Calu3 (cell line): Measurements from ENCODE around the gene MIOX. TPM values are rescaled to one million over a fixed set of nuclear protein-coding genes. Genes with fewer than 3 reads are reported as not detected.

Experiments
- BruUV-seq: library from RNA; stranded (reverse); fragments of 400-500 nt; replicated peaks from 2 replicates; lab custom pipeline; 2021; lab: Mats Ljungman, UMichigan
- CTCF ChIA-PET: fragments of 300-600 bp; sonication (Branson Sonifier 250); formaldehyde crosslinking; loops from one replicate; lab custom pipeline; 2022; ENCODE audit warnings: antibody characterized with exemption; lab: Charles Lee
- DNase-seq: peaks from one replicate; pipeline ENCODE4 v3.0.0; 2022
- H3K27ac Mint-ChIP-seq: one replicate; pipeline ENCODE4 v1.8.0; 2022; ENCODE audit warnings: mixed read lengths; ENCODE audit not compliant: unreplicated experiment
- H3K27me3 Mint-ChIP-seq: one replicate; pipeline ENCODE4 v1.8.0; 2022; ENCODE audit warnings: mixed read lengths; ENCODE audit not compliant: unreplicated experiment
- H3K36me3 Mint-ChIP-seq: one replicate; pipeline ENCODE4 v1.8.0; 2022; ENCODE audit warnings: mild to moderate bottlenecking, moderate library complexity, mixed read lengths; ENCODE audit not compliant: insufficient read depth, unreplicated experiment
- H3K4me1 Mint-ChIP-seq: one replicate; pipeline ENCODE4 v1.8.0; 2022; ENCODE audit warnings: mild to moderate bottlenecking, low read depth, mixed read lengths; ENCODE audit not compliant: unreplicated experiment
- H3K4me3 Mint-ChIP-seq: one replicate; pipeline ENCODE4 v1.8.0; 2022; ENCODE audit warnings: mild to moderate bottlenecking, low read depth, moderate library complexity, mixed read lengths; ENCODE audit not compliant: unreplicated experiment
- H3K9me3 Mint-ChIP-seq: one replicate; pipeline ENCODE4 v1.8.0; 2022; ENCODE audit warnings: low read depth, mixed read lengths; ENCODE audit not compliant: unreplicated experiment
- CTCF ChIP-seq: fragments of 200-600 bp; IDR thresholded peaks from one replicate; pipeline ENCODE4 v1.8.0; 2022; ENCODE audit warnings: antibody characterized with exemption; ENCODE audit not compliant: unreplicated experiment
- intact Hi-C: fragments of 100-400 bp; cut with micrococcal nuclease; formaldehyde crosslinking; loops from one replicate; pipeline ENCODE4 v1.10.0; 2022; ENCODE audit not compliant: unreplicated experiment
- total RNA-seq: library from RNA; stranded (reverse); gene quantifications from 2 replicates; pipeline ENCODE4 v1.2.3, GENCODE V29; 2022

MIOX gene
- total RNA-seq, 1 experiment from 2014 or later = 0.45 TPM

GRCh38 chr22:50469377-50470305, 17.0 kb upstream of the MIOX start:
- Mint-ChIP-seq H3K27ac (peak overlapping the region; percentile 61), H3K36me3 (peaks cover 74% of the 10 kb centered on the region), H3K4me3 (peak overlapping the region; percentile 57), H3K4me1 (peaks cover 42% of the 10 kb centered on the region), H3K27me3 (no peaks in the 10 kb centered on the region), H3K9me3 (no peaks in the 10 kb centered on the region)
- intact Hi-C loops = no loop called here
- CTCF ChIA-PET = interaction anchor here (0.5 to 1.6 kb wide), 8 partner anchors 10 to 151 kb away, joined by 3 to 6 read pairs (median 4); no protein-coding TSS in a partner anchor
- no peak for TF ChIP-seq CTCF
- DNase-seq = peak; percentile 94
- BruUV-seq = no TSS peak

- intact Hi-C loops = no loop called here
- Mint-ChIP-seq H3K9me3 (no peaks in the 10 kb centered on the region), H3K27ac (peak overlapping the region; percentile 61), H3K27me3 (no peaks in the 10 kb centered on the region), H3K4me3 (peak overlapping the region; percentile 57), H3K4me1 (peaks cover 42% of the 10 kb centered on the region), H3K36me3 (peaks cover 83% of the 10 kb centered on the region)
- no peak for TF ChIP-seq CTCF
- no TSS peak for BruUV-seq
- no peak for DNase-seq
- CTCF ChIA-PET = interaction anchor here (0.7 to 1.6 kb wide), 6 partner anchors 9 to 150 kb away, joined by 3 to 6 read pairs (median 4); no protein-coding TSS in a partner anchor
These were observed 16.2 kb upstream of the MIOX start for GRCh38 chr22:50470491-50470890.

GRCh38 chr22:50471197-50471847, 15.3 kb upstream of the MIOX start:
- no peaks in the 10 kb centered on the region for H3K9me3 Mint-ChIP-seq
- no TSS peak for BruUV-seq
- TF ChIP-seq CTCF = no peak
- peaks cover 42% of the 10 kb centered on the region for H3K4me1 Mint-ChIP-seq
- H3K27me3 Mint-ChIP-seq = no peaks in the 10 kb centered on the region
- peak overlapping the region; percentile 61 for H3K27ac Mint-ChIP-seq
- CTCF ChIA-PET = no interaction called here
- H3K36me3 Mint-ChIP-seq = peaks cover 76% of the 10 kb centered on the region
- intact Hi-C loops = no loop called here
- H3K4me3 Mint-ChIP-seq = peak overlapping the region; percentile 57
- no peak for DNase-seq

- Mint-ChIP-seq H3K4me3 (no peak overlapping the region), H3K27me3 (no peaks in the 10 kb centered on the region), H3K27ac (no peak overlapping the region), H3K4me1 (peaks cover 42% of the 10 kb centered on the region), H3K9me3 (no peaks in the 10 kb centered on the region), H3K36me3 (peaks cover 70% of the 10 kb centered on the region)
- CTCF ChIA-PET = no interaction called here
- no peak for TF ChIP-seq CTCF
- intact Hi-C loops = no loop called here
- no peak for DNase-seq
- no TSS peak for BruUV-seq
These were observed 14.7 kb upstream of the MIOX start for GRCh38 chr22:50471962-50472361.
